Peyer's patch (tissue), 4 donors: ENCODE results near the gene TOP1. TPM values are rescaled to one million over a fixed set of nuclear protein-coding genes. Genes with fewer than 3 reads are reported as not detected.

Experiments
- DNase-seq, 3 donors: peaks; one replicate each; pipeline ENCODE4 v3.0.0-alpha.2; 2017 to 2019
- H3K27ac ChIP-seq, 4 donors: fragments of 200-600 bp; sonication (generic); one replicate each; pipeline ENCODE4 v1.5.1; 2016 to 2019
- H3K27me3 ChIP-seq, 2 donors: fragments of 200-600 bp; sonication (generic); one replicate each; pipeline ENCODE4 v1.5.1; 2019
- H3K36me3 ChIP-seq, 3 donors: fragments of 200-600 bp; sonication (generic); one replicate each; pipeline ENCODE4 v1.5.1; 2016 to 2019
- H3K4me1 ChIP-seq, 4 donors: fragments of 200-600 bp; sonication (generic); one replicate each; pipeline ENCODE4 v1.5.1; 2016 to 2019
- H3K4me3 ChIP-seq, 4 donors: fragments of 200-600 bp; sonication (generic); 1 replicate in 3 of 4; 2 replicates in 1 of 4; pipeline ENCODE4 v1.5.1; 2016 to 2019; ENCODE audit warnings: mild to moderate bottlenecking in 1 of 4
- H3K9me3 ChIP-seq, 4 donors: fragments of 200-600 bp; sonication (generic); one replicate each; pipeline ENCODE4 v1.5.1; 2016 to 2019; ENCODE audit warnings: mild to moderate bottlenecking in 1 of 4
- CTCF ChIP-seq, 6 experiments: fragments of 450-650 bp in 4 of 6; fragments of 200-600 bp in 2 of 6; sonication (generic) in 1 of 6; IDR thresholded peaks; one replicate each; pipeline ENCODE4 v1.5.1; 2017 to 2019; ENCODE audit warnings: antibody characterized with exemption in 6 of 6, mild to moderate bottlenecking in 3 of 6, moderate library complexity in 1 of 6
- POLR2A ChIP-seq, 2 donors: fragments of 450-650 bp; IDR thresholded peaks; one replicate each; pipeline ENCODE4 v1.5.1; 2017; ENCODE audit warnings: antibody characterized with exemption in 2 of 2, mild to moderate bottlenecking in 2 of 2, moderate library complexity in 2 of 2
- total RNA-seq, 4 donors: library from RNA; depleted of rRNA; stranded (reverse); fragments of >200 nt; gene quantifications; one replicate each; pipeline ENCODE4 v1.1.0, GENCODE V29; 2016

The TOP1 gene
- total RNA-seq, 4 donors from 2014 or later = 34.4 to 72.6 (median 39.8) TPM

GRCh38 chr20:41170386-41171105, 141.9 kb downstream of the TOP1 start:
- TF ChIP-seq POLR2A (IDR thresholded peaks at IDR 0.05) (no peak), CTCF (IDR thresholded peaks at IDR 0.05) (no peak)
- peaks cover 0 to 96% (median 3%) of the 10 kb centered on the region in 3 donors for H3K36me3 ChIP-seq
- peak in 2 of 3 donors; percentile 34 to 36 for DNase-seq
- H3K27ac ChIP-seq = peak overlapping the region in 1 of 4 donors; percentile 9
- H3K4me1 ChIP-seq = peaks cover 0 to 4% (median 1%) of the 10 kb centered on the region in 4 donors
- no peaks in the 10 kb centered on the region for H3K27me3 ChIP-seq
- H3K9me3 ChIP-seq = no peaks in the 10 kb centered on the region
- H3K4me3 ChIP-seq = no peak overlapping the region

- peak in 2 of 3 donors; percentile 23 to 49 for DNase-seq
Measured at GRCh38 chr20:41171736-41172295, 143.2 kb downstream of the TOP1 start.

GRCh38 chr20:41172296-41173140, 143.9 kb downstream of the TOP1 start:
- Histone ChIP-seq H3K9me3 (no peaks in the 10 kb centered on the region), H3K36me3 (peaks cover 0 to 78% (median 0%) of the 10 kb centered on the region in 3 donors), H3K27me3 (no peaks in the 10 kb centered on the region), H3K4me3 (no peak overlapping the region), H3K27ac (peak overlapping the region; percentile 19 to 75 (median 31)), H3K4me1 (peaks cover 0 to under 1% (median 0%) of the 10 kb centered on the region in 4 donors)
- DNase-seq = peak in 2 of 3 donors; percentile 46 to 53
- no peak for TF ChIP-seq CTCF (IDR thresholded peaks at IDR 0.05)

More at GRCh38 chr20:41171736-41172295, 143.2 kb downstream of the TOP1 start:
- Histone ChIP-seq H3K36me3 (peaks cover 0 to 85% (median 0%) of the 10 kb centered on the region in 3 donors), H3K27ac (peak overlapping the region in 2 of 4 donors; percentile 40 to 75), H3K27me3 (no peaks in the 10 kb centered on the region), H3K9me3 (no peaks in the 10 kb centered on the region), H3K4me3 (no peak overlapping the region), H3K4me1 (peaks cover 0 to 4% (median 1%) of the 10 kb centered on the region in 4 donors)
- TF ChIP-seq POLR2A (IDR thresholded peaks at IDR 0.05) (no peak), CTCF (IDR thresholded peaks at IDR 0.05) (no peak)

- Histone ChIP-seq H3K27ac (peak overlapping the region in 1 of 4 donors; percentile 43), H3K9me3 (no peaks in the 10 kb centered on the region), H3K36me3 (peaks cover 0 to 70% (median 0%) of the 10 kb centered on the region in 3 donors), H3K27me3 (no peaks in the 10 kb centered on the region), H3K4me1 (no peaks in the 10 kb centered on the region), H3K4me3 (no peak overlapping the region)
- DNase-seq = peak; percentile 70 to 91 (median 86)
- TF ChIP-seq POLR2A (IDR thresholded peaks at IDR 0.05) = peak in 1 of 2 donors; percentile 13
- peak; percentile 78 to 95 (median 94) for TF ChIP-seq CTCF (IDR thresholded peaks at IDR 0.05)
Measured at GRCh38 chr20:41173161-41173721, 144.6 kb downstream of the TOP1 start.

- peak overlapping the region in 1 of 4 donors; percentile 43 for H3K27ac ChIP-seq
Measured at GRCh38 chr20:41173791-41174341, 145.2 kb downstream of the TOP1 start.

More at GRCh38 chr20:41173791-41174341, 145.2 kb downstream of the TOP1 start:
- no peak for TF ChIP-seq POLR2A (IDR thresholded peaks at IDR 0.05)
- TF ChIP-seq CTCF (IDR thresholded peaks at IDR 0.05) = no peak
- Histone ChIP-seq H3K4me1 (no peaks in the 10 kb centered on the region), H3K27me3 (no peaks in the 10 kb centered on the region), H3K36me3 (peaks cover 0 to 64% (median 0%) of the 10 kb centered on the region in 3 donors), H3K4me3 (no peak overlapping the region), H3K9me3 (no peaks in the 10 kb centered on the region)
- peak; percentile 12 to 42 (median 41) for DNase-seq
